Nephron progenitor cell (in vitro differentiated cells): Measurements from ENCODE around the gene SMAP2.

ENCODE experiments used
- DNase-seq: peaks from one replicate; pipeline ENCODE4 v3.0.0; 2021
- H3K27ac Mint-ChIP-seq: 2 replicates; pipeline ENCODE4 v1.8.0; 2021; ENCODE audit warnings: mild to moderate bottlenecking, moderate library complexity, mixed read lengths
- H3K27me3 Mint-ChIP-seq: 2 replicates; pipeline ENCODE4 v1.8.0; 2021; ENCODE audit warnings: mild to moderate bottlenecking, low read depth, mixed read lengths; ENCODE audit not compliant: poor library complexity
- H3K36me3 Mint-ChIP-seq: 2 replicates; pipeline ENCODE4 v1.8.0; 2021; ENCODE audit warnings: low read depth, mixed read lengths
- H3K4me1 Mint-ChIP-seq: 2 replicates; pipeline ENCODE4 v1.8.0; 2021; ENCODE audit warnings: mixed read lengths
- H3K4me3 Mint-ChIP-seq: 2 replicates; pipeline ENCODE4 v1.8.0; 2021; ENCODE audit warnings: mild to moderate bottlenecking, moderate library complexity, mixed read lengths
- H3K9me3 Mint-ChIP-seq: 2 replicates; pipeline ENCODE4 v1.8.0; 2021; ENCODE audit warnings: mild to moderate bottlenecking, moderate library complexity, mixed read lengths
- CTCF ChIP-seq: fragments of 200-600 bp; sonication (generic); IDR thresholded peaks from 2 replicates; pipeline ENCODE4 v1.5.0; 2021; ENCODE audit warnings: antibody characterized with exemption

SMAP2 gene

DNA sequence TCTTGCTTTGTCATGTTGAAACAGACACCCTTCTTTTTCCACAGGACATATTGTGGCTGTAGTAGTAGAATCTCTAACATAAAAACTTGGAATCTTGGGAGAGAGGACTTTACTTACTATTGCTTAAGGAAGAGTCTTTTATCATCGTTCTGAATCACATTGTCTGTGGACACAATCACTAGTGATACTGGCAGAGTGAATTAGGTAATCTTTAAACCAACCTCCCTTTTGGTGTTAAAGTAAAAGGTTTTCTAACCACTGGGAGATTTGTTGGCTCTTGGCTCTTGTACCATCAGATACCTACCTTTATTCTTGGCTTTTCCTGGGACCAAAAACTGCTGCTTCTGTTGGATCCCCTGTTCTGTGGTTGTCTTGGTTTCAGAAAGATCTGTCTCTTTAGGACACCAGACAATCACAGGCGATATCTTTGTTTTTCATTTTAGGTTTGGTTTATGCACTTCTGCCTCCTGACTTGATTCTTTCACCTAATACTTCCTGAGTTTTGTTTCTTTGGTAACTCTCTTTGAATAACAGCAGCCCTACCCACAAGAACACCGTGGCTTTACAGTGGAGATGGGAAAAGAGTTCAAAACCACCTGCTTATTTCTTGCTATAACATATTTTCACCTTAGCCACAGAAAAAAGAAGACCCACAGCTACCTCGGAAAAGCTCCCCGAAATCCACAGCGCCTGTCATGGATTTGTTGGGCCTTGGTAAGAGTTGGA is 40.2 kb downstream of the SMAP2 start:
- DNase-seq, result no peak
- H3K27ac Mint-ChIP-seq, result no peak overlapping the region
- TF ChIP-seq CTCF, result no peak
- H3K4me3 Mint-ChIP-seq, result no peak overlapping the region
- no peaks in the 10 kb centered on the region for H3K9me3 Mint-ChIP-seq
- no peaks in the 10 kb centered on the region for H3K27me3 Mint-ChIP-seq
- H3K4me1 Mint-ChIP-seq, result no peaks in the 10 kb centered on the region
- peaks cover 30% of the 10 kb centered on the region for H3K36me3 Mint-ChIP-seq

GRCh38 chr1:40414331-40414730 is 40.8 kb downstream of the SMAP2 start:
- no peaks in the 10 kb centered on the region for H3K27me3 Mint-ChIP-seq
- peaks cover 34% of the 10 kb centered on the region for H3K36me3 Mint-ChIP-seq
- H3K4me1 Mint-ChIP-seq, result no peaks in the 10 kb centered on the region
- no peaks in the 10 kb centered on the region for H3K9me3 Mint-ChIP-seq
- H3K27ac Mint-ChIP-seq, result no peak overlapping the region
- H3K4me3 Mint-ChIP-seq, result no peak overlapping the region
- no peak for TF ChIP-seq CTCF
- DNase-seq, result no peak

GRCh38 chr1:40416709-40417108 is 43.2 kb downstream of the SMAP2 start:
- no peak overlapping the region for H3K27ac Mint-ChIP-seq
- no peak overlapping the region for H3K4me3 Mint-ChIP-seq
- no peak for DNase-seq
- peaks cover 11% of the 10 kb centered on the region for H3K4me1 Mint-ChIP-seq
- no peaks in the 10 kb centered on the region for H3K27me3 Mint-ChIP-seq
- peaks cover 34% of the 10 kb centered on the region for H3K36me3 Mint-ChIP-seq
- H3K9me3 Mint-ChIP-seq, result no peaks in the 10 kb centered on the region
- no peak for TF ChIP-seq CTCF

GRCh38 chr1:40421431-40422384 is 48.2 kb downstream of the SMAP2 start:
- Mint-ChIP-seq H3K4me3 (no peak overlapping the region), H3K36me3 (peaks cover 38% of the 10 kb centered on the region), H3K27me3 (peaks cover 3% of the 10 kb centered on the region), H3K9me3 (peaks cover 3% of the 10 kb centered on the region), H3K4me1 (peaks cover 18% of the 10 kb centered on the region), H3K27ac (peak overlapping the region; percentile 80)
- no peak for TF ChIP-seq CTCF
- no peak for DNase-seq

DNA sequence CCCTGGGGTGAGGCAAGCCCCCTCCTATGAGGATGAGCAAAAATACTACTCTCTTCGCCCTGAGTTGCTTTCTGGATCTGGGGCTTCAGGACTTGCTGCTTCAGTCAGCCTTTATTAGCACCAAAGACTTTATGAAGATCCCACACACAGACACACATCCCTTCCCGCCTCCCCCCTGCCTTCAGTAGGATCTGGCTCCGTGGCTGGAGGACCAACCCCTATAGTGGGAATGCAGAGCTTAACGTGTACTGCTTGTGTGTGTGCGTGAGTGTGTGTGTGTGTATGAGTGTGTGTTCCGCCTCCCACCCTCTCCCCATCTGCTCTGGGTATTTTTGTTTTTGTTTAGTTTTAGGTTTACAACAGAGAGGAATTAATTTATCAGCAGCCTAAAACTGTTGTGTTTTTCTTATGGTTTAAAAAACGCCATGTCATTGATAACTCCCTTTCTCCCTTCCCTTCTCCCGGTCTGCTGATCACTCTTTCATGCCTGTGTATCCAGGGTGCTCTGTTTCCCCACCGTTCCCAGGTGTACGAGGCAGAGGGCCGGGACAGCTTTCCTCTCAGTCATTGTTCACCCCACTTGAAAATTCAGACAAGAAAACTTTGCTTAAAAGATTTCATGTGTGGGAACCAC is 49.2 kb downstream of the SMAP2 start:
- H3K27me3 Mint-ChIP-seq, result peaks cover 3% of the 10 kb centered on the region
- H3K27ac Mint-ChIP-seq, result peak overlapping the region; percentile 94
- H3K4me3 Mint-ChIP-seq, result no peak overlapping the region
- DNase-seq, result no peak
- H3K4me1 Mint-ChIP-seq, result peaks cover 18% of the 10 kb centered on the region
- peaks cover 29% of the 10 kb centered on the region for H3K36me3 Mint-ChIP-seq
- no peak for TF ChIP-seq CTCF
- H3K9me3 Mint-ChIP-seq, result peaks cover 5% of the 10 kb centered on the region
